CD14-positive monocyte (primary cell): ENCODE data around the gene PROSER1. TPM values are rescaled to one million over a fixed set of nuclear protein-coding genes. Genes with fewer than 3 reads are reported as not detected.

ENCODE experiments used
- DNase-seq, 3 donors: peaks; one replicate each; pipeline ENCODE4 v3.0.0-alpha.2; 2011 to 2022
- H2AFZ ChIP-seq: 2 replicates; pipeline ENCODE4 v1.6.0; 2012; ENCODE audit warnings: mild to moderate bottlenecking, low read depth, low read length, inconsistent platforms; ENCODE audit not compliant: insufficient read depth, poor library complexity, severe bottlenecking
- H3K27ac ChIP-seq, 2 donors: 1 replicate in 1 of 2; 2 replicates in 1 of 2; pipeline ENCODE4 v1.5.1; 2012 to 2013; ENCODE audit warnings: low read length in 2 of 2, control low read depth in 1 of 2, inconsistent platforms in 1 of 2, low read depth in 1 of 2, mild to moderate bottlenecking in 1 of 2
- H3K27me3 ChIP-seq, 2 donors: one replicate each; pipeline versions ENCODE4 v1.6.0 to v1.6.1; 2011 to 2013; ENCODE audit warnings: low read length in 2 of 2; ENCODE audit not compliant: control insufficient read depth in 2 of 2, insufficient read depth in 2 of 2
- H3K36me3 ChIP-seq, 2 donors: replicated peaks in 1 of 2; 1 replicate in 1 of 2; 2 replicates in 1 of 2; pipeline versions ENCODE4 v1.5.1 to v1.6.1; 2012 to 2013; ENCODE audit warnings: low read length in 2 of 2, control low read depth in 1 of 2, inconsistent platforms in 1 of 2, mild to moderate bottlenecking in 1 of 2; ENCODE audit not compliant: insufficient read depth in 2 of 2, control insufficient read depth in 1 of 2
- H3K4me1 ChIP-seq, 2 donors: 1 replicate in 1 of 2; 2 replicates in 1 of 2; pipeline versions ENCODE4 v1.5.1 to v1.6.1; 2012 to 2013; ENCODE audit warnings: low read length in 2 of 2, control low read depth in 1 of 2, inconsistent platforms in 1 of 2, mild to moderate bottlenecking in 1 of 2, moderate library complexity in 1 of 2; ENCODE audit not compliant: insufficient read depth in 2 of 2, control insufficient read depth in 1 of 2
- H3K4me2 ChIP-seq: replicated peaks from 2 replicates; pipeline ENCODE3; 2012; ENCODE audit warnings: low read length, moderate library complexity, mild to moderate bottlenecking; ENCODE audit not compliant: poor library complexity, severe bottlenecking; ENCODE audit errors: extremely low read depth
- H3K4me3 ChIP-seq, 3 experiments: fragments of 200-600 bp in 1 of 3; sonication (generic) in 1 of 3; replicated peaks in 1 of 3; 1 replicate in 2 of 3; 2 replicates in 1 of 3; pipeline ENCODE4 v1.5.1; 2011 to 2013; ENCODE audit warnings: low read length in 3 of 3, mild to moderate bottlenecking in 3 of 3, control low read depth in 2 of 3, low read depth in 2 of 3, inconsistent platforms in 1 of 3, moderate library complexity in 1 of 3
- H3K79me2 ChIP-seq: 2 replicates; pipeline ENCODE4 v1.6.0; 2012; ENCODE audit warnings: mild to moderate bottlenecking, control low read depth, inconsistent platforms, low read length, moderate library complexity; ENCODE audit not compliant: insufficient read depth
- H3K9ac ChIP-seq: 2 replicates; pipeline ENCODE4 v1.6.0; 2017; ENCODE audit warnings: low read length, mild to moderate bottlenecking; ENCODE audit not compliant: insufficient read depth, poor library complexity, severe bottlenecking
- H3K9me3 ChIP-seq, 2 donors: replicated peaks in 1 of 2; 1 replicate in 1 of 2; 2 replicates in 1 of 2; pipeline versions ENCODE4 v1.5.1 to v1.6.1; 2012 to 2013; ENCODE audit warnings: low read length in 2 of 2, control low read depth in 1 of 2; ENCODE audit not compliant: control insufficient read depth in 1 of 2, insufficient read depth in 1 of 2
- H4K20me1 ChIP-seq: 2 replicates; pipeline ENCODE4 v1.6.0; 2012; ENCODE audit warnings: mild to moderate bottlenecking, low read length, control low read depth, moderate library complexity; ENCODE audit not compliant: insufficient read depth
- H3K27ac Mint-ChIP-seq, 7 donors: one replicate each; pipeline ENCODE4 v1.8.0; 2020; ENCODE audit warnings: mild to moderate bottlenecking in 7 of 7, mixed read lengths in 7 of 7, moderate library complexity in 6 of 7, inconsistent platforms in 2 of 7
- H3K27me3 Mint-ChIP-seq, 3 donors: one replicate each; pipeline ENCODE4 v1.8.0; 2021 to 2022; ENCODE audit warnings: low read depth in 3 of 3, mild to moderate bottlenecking in 3 of 3, mixed read lengths in 3 of 3, moderate library complexity in 3 of 3, inconsistent platforms in 1 of 3
- H3K36me3 Mint-ChIP-seq, 2 donors: one replicate each; pipeline ENCODE4 v1.8.0; 2020; ENCODE audit warnings: mixed read lengths in 2 of 2, inconsistent platforms in 1 of 2, mild to moderate bottlenecking in 1 of 2
- H3K4me1 Mint-ChIP-seq: one replicate; pipeline ENCODE4 v1.8.0; 2020; ENCODE audit warnings: mild to moderate bottlenecking, mixed read lengths
- H3K4me3 Mint-ChIP-seq, 2 donors: one replicate each; pipeline ENCODE4 v1.8.0; 2020; ENCODE audit warnings: mild to moderate bottlenecking in 2 of 2, mixed read lengths in 2 of 2, moderate library complexity in 1 of 2
- H3K9me3 Mint-ChIP-seq, 7 donors: one replicate each; pipeline ENCODE4 v1.8.0; 2020 to 2022; ENCODE audit warnings: mixed read lengths in 7 of 7, mild to moderate bottlenecking in 6 of 7, moderate library complexity in 6 of 7, inconsistent platforms in 2 of 7
- CTCF ChIP-seq: fragments of 200-600 bp; IDR thresholded peaks from one replicate; pipeline ENCODE4 v1.8.0; 2022; ENCODE audit warnings: antibody characterized with exemption, mild to moderate bottlenecking
- WGBS: methylation state at CpG from one replicate; pipeline ENCODE4 v1.1.5; 2013; ENCODE audit warnings: missing lambda C conversion rate; ENCODE audit not compliant: insufficient coverage; 5-methylcytosine and 5-hydroxymethylcytosine counted together
- intact Hi-C, 2 donors: fragments of 100-400 bp; cut with micrococcal nuclease; formaldehyde crosslinking; loops; one replicate each; pipeline versions ENCODE4 v1.15.0 to v1.15.1; 2023
- polyA plus RNA-seq, 3 donors: library from polyadenylated mRNA; depleted of rRNA in 1 of 3; unstranded in 2 of 3; stranded (reverse) in 1 of 3; fragments of 300-500 nt in 2 of 3; fragments of >200 nt in 1 of 3; fragmentation: Illumina TruSeq in 2 of 3; gene quantifications; 1 replicate in 2 of 3; 2 replicates in 1 of 3; pipeline ENCODE4 v1.2.3, GENCODE V29; 2012 to 2021

Gene PROSER1
- polyA plus RNA-seq, 3 donors: 4.6 to 28.5 (median 9.1) TPM

GRCh38 chr13:39038569-39039030 lies 711 bp upstream of the PROSER1 start:
- Histone ChIP-seq H2AFZ (peak overlapping the region; percentile 83), H3K9me3 (no peaks in the 10 kb centered on the region), H4K20me1 (peaks cover 36% of the 10 kb centered on the region), H3K36me3 (peaks cover 2 to 12% of the 10 kb centered on the region in 2 donors), H3K4me1 (peaks cover 49 to 60% of the 10 kb centered on the region in 2 donors), H3K4me2 (peak overlapping the region; percentile 81), H3K27ac (peak overlapping the region; percentile 91 to 98), H3K4me3 (peak overlapping the region; percentile 84 to 97 (median 94)), H3K9ac (peak overlapping the region; percentile 79), H3K27me3 (no peaks in the 10 kb centered on the region), H3K79me2 (peaks cover 88% of the 10 kb centered on the region)
- H3K4me3 Mint-ChIP-seq: peak overlapping the region; percentile 93 to 99
- H3K27me3 Mint-ChIP-seq: peaks cover 0 to 3% (median under 1%) of the 10 kb centered on the region in 3 donors
- H3K4me1 Mint-ChIP-seq: peaks cover 58% of the 10 kb centered on the region
- WGBS: 0% methylated on average over 2 of the region's 15 CpGs
- peak overlapping the region; percentile 96 to 99 (median 97) for H3K27ac Mint-ChIP-seq
- intact Hi-C loops: no loop called here
- peaks cover 12 to 15% of the 10 kb centered on the region in 2 donors for H3K36me3 Mint-ChIP-seq
- TF ChIP-seq CTCF: no peak
- DNase-seq: peak; percentile 29 to 38 (median 29)
- H3K9me3 Mint-ChIP-seq: no peaks in the 10 kb centered on the region

GRCh38 chr13:39037410-39037879 lies 444 bp downstream of the PROSER1 start:
- Histone ChIP-seq H3K27me3 (no peaks in the 10 kb centered on the region), H4K20me1 (peaks cover 44% of the 10 kb centered on the region), H3K27ac (peak overlapping the region; percentile 91 to 98), H3K9ac (peak overlapping the region; percentile 79), H3K9me3 (no peaks in the 10 kb centered on the region), H3K4me2 (peak overlapping the region; percentile 81), H3K79me2 (peaks cover 88% of the 10 kb centered on the region), H2AFZ (peak overlapping the region; percentile 83), H3K4me3 (peak overlapping the region; percentile 84 to 97 (median 94)), H3K4me1 (peaks cover 49 to 60% of the 10 kb centered on the region in 2 donors), H3K36me3 (peaks cover 2 to 7% of the 10 kb centered on the region in 2 donors)
- Mint-ChIP-seq H3K9me3 (no peaks in the 10 kb centered on the region), H3K4me3 (peak overlapping the region; percentile 93 to 99), H3K27me3 (peaks cover 0 to 3% (median 0%) of the 10 kb centered on the region in 3 donors), H3K4me1 (peaks cover 55% of the 10 kb centered on the region), H3K27ac (peak overlapping the region; percentile 96 to 99 (median 97)), H3K36me3 (peaks cover 8 to 11% of the 10 kb centered on the region in 2 donors)
- TF ChIP-seq CTCF: no peak
- DNase-seq: no peak
- WGBS: under 1% methylated on average over 39 of the region's 39 CpGs
- intact Hi-C loops: no loop called here
